ENCODE data around the gene RNF114. TPM values are rescaled to one million over a fixed set of nuclear protein-coding genes. Genes with fewer than 3 reads are reported as not detected.

Gene RNF114
- total RNA-seq, 1 experiment from 2014 or later, result 90.0 TPM

- BruUV-seq (replicated peaks), result no TSS peak
- no peak for DNase-seq (ENCODE audit: low spot score)
- Histone ChIP-seq H3K9me3 (ENCODE audit: low read depth, low read length, poor library complexity, severe bottlenecking) (no peaks in the 10 kb centered on the region), H3K27ac (ENCODE audit: low read depth, low read length, poor library complexity, severe bottlenecking) (no peak overlapping the region), H3K4me1 (ENCODE audit: insufficient read depth, low read length, poor library complexity, severe bottlenecking) (no peaks in the 10 kb centered on the region), H3K27me3 (replicated peaks; ENCODE audit: insufficient read depth, low read depth, low read length, poor library complexity) (no peaks in the 10 kb centered on the region), H3K4me3 (ENCODE audit: low read depth, low read length, poor library complexity, severe bottlenecking) (no peak overlapping the region), H3K36me3 (ENCODE audit: insufficient read depth, low read length, poor library complexity, severe bottlenecking) (no peaks in the 10 kb centered on the region)
- POLR2A ChIA-PET (ENCODE audit: low non-redundant PET), result no interaction called here
- intact Hi-C loops (cut with micrococcal nuclease; ENCODE audit: unreplicated experiment), result loop anchor here (2.0 to 5.0 kb wide), 2 partner anchors 278 to 347 kb away; no protein-coding TSS in a partner anchor
- CTCF ChIA-PET, result interaction anchor here (0.5 to 2.1 kb wide), 6 partner anchors 14 to 348 kb away, joined by 3 to 13 read pairs (median 4); no protein-coding TSS in a partner anchor
- no peak for TF ChIP-seq EZH2 (IDR thresholded peaks at IDR 0.05; ENCODE audit: borderline replicate concordance, low read depth, low read length, poor library complexity, severe bottlenecking)
- no peak for TF ChIP-seq CTCF (conservative IDR thresholded peaks at IDR 0.05; ENCODE audit: low read depth, low read length)
Observed at GRCh38 chr20:49889001-49889934, 46.9 kb upstream of the RNF114 start.

GRCh38 chr20:49889935-49890333 is 46.3 kb upstream of the RNF114 start:
- Histone ChIP-seq H3K36me3 (ENCODE audit: insufficient read depth, low read length, poor library complexity, severe bottlenecking) (no peaks in the 10 kb centered on the region), H3K27me3 (replicated peaks; ENCODE audit: insufficient read depth, low read depth, low read length, poor library complexity) (no peaks in the 10 kb centered on the region), H3K4me3 (ENCODE audit: low read depth, low read length, poor library complexity, severe bottlenecking) (no peak overlapping the region), H3K27ac (ENCODE audit: low read depth, low read length, poor library complexity, severe bottlenecking) (no peak overlapping the region), H3K9me3 (ENCODE audit: low read depth, low read length, poor library complexity, severe bottlenecking) (no peaks in the 10 kb centered on the region), H3K4me1 (ENCODE audit: insufficient read depth, low read length, poor library complexity, severe bottlenecking) (no peaks in the 10 kb centered on the region)
- TF ChIP-seq CTCF (conservative IDR thresholded peaks at IDR 0.05; ENCODE audit: low read depth, low read length) (no peak), EZH2 (IDR thresholded peaks at IDR 0.05; ENCODE audit: borderline replicate concordance, low read depth, low read length, poor library complexity, severe bottlenecking) (no peak)
- ChIA-PET POLR2A (ENCODE audit: low non-redundant PET) (no interaction called here), CTCF (interaction anchor here (0.5 kb wide), 1 partner anchor 189 kb away, joined by 3 read pairs; no protein-coding TSS in a partner anchor)
- DNase-seq (ENCODE audit: low spot score), result no peak
- no TSS peak for BruUV-seq (replicated peaks)
- intact Hi-C loops (cut with micrococcal nuclease; ENCODE audit: unreplicated experiment), result loop anchor here (2.0 to 5.0 kb wide), 2 partner anchors 279 to 348 kb away; no protein-coding TSS in a partner anchor

- TF ChIP-seq CTCF (conservative IDR thresholded peaks at IDR 0.05; ENCODE audit: low read depth, low read length), result no peak
- POLR2A ChIA-PET (ENCODE audit: low non-redundant PET), result no interaction called here
- intact Hi-C loops (cut with micrococcal nuclease; ENCODE audit: unreplicated experiment), result no loop called here
Observed at GRCh38 chr20:49890471-49891361, 45.5 kb upstream of the RNF114 start.

More at GRCh38 chr20:49890471-49891361, 45.5 kb upstream of the RNF114 start:
- no peak for DNase-seq (ENCODE audit: low spot score)
- Histone ChIP-seq H3K4me1 (ENCODE audit: insufficient read depth, low read length, poor library complexity, severe bottlenecking) (no peaks in the 10 kb centered on the region), H3K4me3 (ENCODE audit: low read depth, low read length, poor library complexity, severe bottlenecking) (no peak overlapping the region), H3K27me3 (replicated peaks; ENCODE audit: insufficient read depth, low read depth, low read length, poor library complexity) (no peaks in the 10 kb centered on the region), H3K27ac (ENCODE audit: low read depth, low read length, poor library complexity, severe bottlenecking) (no peak overlapping the region), H3K9me3 (ENCODE audit: low read depth, low read length, poor library complexity, severe bottlenecking) (no peaks in the 10 kb centered on the region), H3K36me3 (ENCODE audit: insufficient read depth, low read length, poor library complexity, severe bottlenecking) (no peaks in the 10 kb centered on the region)
- CTCF ChIA-PET, result no interaction called here
- BruUV-seq (replicated peaks), result no TSS peak
